ENCODE results near the gene IL16.

DNA sequence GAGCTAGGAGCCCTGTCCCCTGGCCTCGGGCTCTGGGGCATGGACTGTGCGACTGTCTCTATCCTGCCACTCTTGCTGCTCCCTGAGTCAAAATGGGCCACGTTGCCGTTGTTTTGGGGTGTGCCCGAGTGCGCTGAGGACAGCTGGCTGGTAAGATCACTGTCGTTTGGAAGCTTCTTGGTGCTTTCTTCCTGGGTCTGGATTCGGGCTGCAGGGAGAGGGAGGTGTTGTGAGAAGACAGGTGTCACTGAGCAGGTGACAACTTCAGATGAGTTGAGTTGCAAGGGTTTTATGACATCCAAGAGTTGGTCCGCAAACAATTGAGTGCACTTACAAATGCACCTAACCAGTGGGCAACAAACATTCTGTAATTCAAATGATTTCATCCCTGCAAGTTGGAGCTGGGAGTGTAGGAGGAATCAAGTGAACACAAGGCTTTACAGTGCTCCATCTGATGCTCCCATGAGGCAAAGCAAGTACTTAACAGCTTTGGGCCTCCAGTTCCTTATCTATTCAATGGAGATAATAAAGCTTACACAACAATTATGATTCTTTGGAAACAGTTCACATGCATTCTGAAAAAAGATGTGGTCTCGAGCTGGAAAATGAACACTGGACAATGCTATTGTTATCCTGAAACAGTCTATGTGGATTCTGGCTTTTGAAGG, 138.2 kb downstream of the IL16 start:
- TF ChIP-seq EZH2phosphoT487 (IDR thresholded peaks at IDR 0.05; ENCODE audit: insufficient read depth, low read depth) (no peak), EZH2 (IDR thresholded peaks at IDR 0.05; ENCODE audit: insufficient read depth, poor library complexity, severe bottlenecking) (no peak)
